OCI-LY1 (cell line): ENCODE data around the gene TBC1D30.

Source experiments
- H2AFZ ChIP-seq: fragments of 200-600 bp; sonication (generic), shearing (Covaris generic); 2 replicates; pipeline ENCODE4 v1.6.0; 2014; ENCODE audit warnings: antibody characterized with exemption, mild to moderate bottlenecking, low read length
- H3F3A ChIP-seq: fragments of 200-600 bp; sonication (generic), shearing (Covaris generic); 2 replicates; pipeline ENCODE4 v1.6.0; 2014; ENCODE audit warnings: mild to moderate bottlenecking, antibody characterized with exemption, low read length, moderate library complexity; ENCODE audit not compliant: insufficient read depth
- H3K27ac ChIP-seq: fragments of 200-600 bp; sonication (generic); 2 replicates; pipeline ENCODE4 v1.5.1; 2014; ENCODE audit warnings: low read length, mixed run types, mild to moderate bottlenecking, low read depth; ENCODE audit not compliant: poor library complexity, severe bottlenecking
- H3K27me3 ChIP-seq: fragments of 200-600 bp; sonication (generic); 2 replicates; pipeline ENCODE4 v1.6.0; 2014; ENCODE audit warnings: antibody characterized with exemption, mild to moderate bottlenecking, low read length, moderate library complexity; ENCODE audit not compliant: insufficient read depth
- H3K36me3 ChIP-seq: fragments of 200-600 bp; sonication (generic); 2 replicates; pipeline ENCODE4 v1.6.1; 2014; ENCODE audit warnings: mild to moderate bottlenecking, antibody characterized with exemption, low read length, moderate library complexity, mixed read lengths; ENCODE audit not compliant: insufficient read depth
- H3K4me1 ChIP-seq: fragments of 200-600 bp; sonication (generic); 2 replicates; pipeline ENCODE4 v1.5.1; 2014; ENCODE audit warnings: mild to moderate bottlenecking, low read length, moderate library complexity; ENCODE audit not compliant: insufficient read depth, severe bottlenecking
- H3K4me2 ChIP-seq: fragments of 200-600 bp; sonication (generic), shearing (Covaris generic); 2 replicates; pipeline ENCODE4 v1.6.1; 2014; ENCODE audit warnings: low read length
- H3K4me3 ChIP-seq: fragments of 200-600 bp; sonication (generic); 2 replicates; pipeline ENCODE4 v1.5.1; 2014; ENCODE audit warnings: low read length, low read depth, mild to moderate bottlenecking, mixed read lengths; ENCODE audit not compliant: poor library complexity, severe bottlenecking
- H3K79me2 ChIP-seq: fragments of 200-600 bp; shearing (Covaris generic); 2 replicates; pipeline ENCODE4 v1.6.1; 2016; ENCODE audit warnings: mixed run types, low read length, mixed read lengths; ENCODE audit not compliant: insufficient read depth
- H3K9ac ChIP-seq: fragments of 200-600 bp; sonication (generic), shearing (Covaris generic); 2 replicates; pipeline ENCODE4 v1.6.1; 2014; ENCODE audit warnings: mild to moderate bottlenecking, low read length, mixed read lengths
- H3K9me2 ChIP-seq: fragments of 200-600 bp; sonication (generic), shearing (Covaris generic); 2 replicates; pipeline ENCODE4 v1.6.1; 2014; ENCODE audit warnings: low read depth, mild to moderate bottlenecking, low read length, mixed read lengths
- H3K9me3 ChIP-seq: fragments of 200-600 bp; shearing (Covaris generic); 2 replicates; pipeline ENCODE4 v1.6.1; 2014; ENCODE audit warnings: low read length, mixed read lengths
- H4K20me1 ChIP-seq: fragments of 200-600 bp; sonication (generic), shearing (Covaris generic); 2 replicates; pipeline ENCODE4 v1.6.0; 2016; ENCODE audit warnings: mild to moderate bottlenecking, low read length; ENCODE audit not compliant: insufficient read depth
- CTCF ChIP-seq: fragments of 200-600 bp; sonication (generic), shearing (Covaris generic); IDR thresholded peaks from 2 replicates; pipeline ENCODE4 v1.5.1; 2017; ENCODE audit warnings: mild to moderate bottlenecking, antibody characterized with exemption, low read length, moderate library complexity, mixed read lengths
- EZH2 ChIP-seq: fragments of 200-600 bp; sonication (generic), shearing (Covaris generic); IDR thresholded peaks from 2 replicates; pipeline ENCODE4 v1.8.0; 2017; ENCODE audit warnings: borderline replicate concordance, mixed run types, mild to moderate bottlenecking, antibody characterized with exemption, low read length, moderate library complexity, mixed read lengths

Gene TBC1D30

DNA sequence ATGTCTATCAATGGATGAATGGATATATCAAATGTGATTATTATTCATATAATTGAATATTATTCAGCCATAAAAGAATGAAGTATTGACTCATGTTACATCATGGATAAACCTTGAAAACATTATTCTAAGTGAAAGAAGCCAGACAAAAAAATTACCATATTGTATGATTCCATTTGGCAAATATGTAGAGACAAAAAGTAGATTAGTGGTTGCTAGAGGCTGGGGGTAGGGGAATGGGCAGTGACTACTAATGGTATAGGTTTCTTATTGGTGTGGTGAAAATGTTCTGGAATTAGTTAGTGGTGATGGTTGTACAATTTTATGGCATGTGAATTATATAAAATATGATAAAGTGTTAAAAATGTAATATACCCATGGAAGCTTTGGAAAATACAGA, 33.4 kb upstream of the TBC1D30 start:
- no peak overlapping the region for H3K27ac ChIP-seq
- H3K79me2 ChIP-seq = no peaks in the 10 kb centered on the region
- H3K9me3 ChIP-seq = no peaks in the 10 kb centered on the region
- H3K4me1 ChIP-seq = no peaks in the 10 kb centered on the region
- H4K20me1 ChIP-seq = no peaks in the 10 kb centered on the region
- H3K36me3 ChIP-seq = no peaks in the 10 kb centered on the region
- TF ChIP-seq CTCF = no peak
- TF ChIP-seq EZH2 = no peak
- H3K4me2 ChIP-seq = no peak overlapping the region
- H2AFZ ChIP-seq = no peak overlapping the region
- H3K9me2 ChIP-seq = no peaks in the 10 kb centered on the region
- H3K27me3 ChIP-seq = no peaks in the 10 kb centered on the region
- no peak overlapping the region for H3K9ac ChIP-seq
- H3F3A ChIP-seq = no peaks in the 10 kb centered on the region
- H3K4me3 ChIP-seq = no peak overlapping the region

DNA sequence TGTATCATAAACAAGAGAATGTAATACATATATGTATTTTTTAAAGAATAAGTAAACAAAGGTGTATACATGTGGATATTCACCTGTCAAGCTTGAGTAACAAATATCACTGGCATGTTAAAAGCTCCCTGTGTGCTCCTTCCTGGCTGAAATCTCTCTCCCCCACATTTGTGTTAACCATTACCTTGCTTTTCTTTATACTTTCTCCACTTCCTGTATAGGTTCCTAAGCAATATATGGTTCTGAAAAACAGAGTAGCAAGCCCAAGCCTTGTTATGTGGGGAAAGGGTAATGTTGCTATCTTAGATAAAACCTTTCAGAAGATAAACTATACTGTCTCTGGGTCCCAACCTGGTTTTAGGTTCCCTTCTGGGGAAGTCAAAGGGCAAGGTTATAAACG, 32.3 kb upstream of the TBC1D30 start:
- Histone ChIP-seq H3K27ac (no peak overlapping the region), H3K36me3 (no peaks in the 10 kb centered on the region), H3F3A (no peaks in the 10 kb centered on the region), H2AFZ (no peak overlapping the region), H3K4me3 (no peak overlapping the region), H3K4me1 (no peaks in the 10 kb centered on the region), H3K4me2 (no peak overlapping the region), H3K27me3 (no peaks in the 10 kb centered on the region), H3K9me3 (no peaks in the 10 kb centered on the region), H3K9me2 (no peaks in the 10 kb centered on the region), H3K9ac (no peak overlapping the region), H4K20me1 (no peaks in the 10 kb centered on the region), H3K79me2 (no peaks in the 10 kb centered on the region)
- TF ChIP-seq CTCF = no peak
- no peak for TF ChIP-seq EZH2

DNA sequence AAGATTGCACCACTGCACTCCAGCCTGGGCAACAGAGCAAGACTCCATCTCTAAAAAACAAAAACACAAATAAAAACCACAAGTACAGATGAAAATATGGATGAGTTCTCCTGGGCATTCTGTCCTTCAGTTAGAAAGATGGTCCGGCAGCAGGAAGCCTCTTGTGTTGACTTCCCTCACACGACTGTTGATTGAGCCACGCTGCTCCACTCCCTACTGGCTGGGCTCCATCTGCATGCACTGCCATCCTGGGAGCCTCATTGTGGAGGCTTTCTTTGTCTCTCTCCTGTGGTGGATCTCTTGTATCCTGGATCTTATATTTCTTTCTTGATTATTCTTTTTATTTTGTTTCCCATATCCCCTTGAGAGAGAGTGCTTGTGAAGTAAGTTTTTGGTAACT, 30.8 kb upstream of the TBC1D30 start:
- no peak overlapping the region for H3K4me2 ChIP-seq
- no peaks in the 10 kb centered on the region for H3K36me3 ChIP-seq
- H3K4me3 ChIP-seq = no peak overlapping the region
- H3F3A ChIP-seq = no peaks in the 10 kb centered on the region
- no peaks in the 10 kb centered on the region for H3K27me3 ChIP-seq
- no peaks in the 10 kb centered on the region for H3K9me2 ChIP-seq
- H3K27ac ChIP-seq = no peak overlapping the region
- no peaks in the 10 kb centered on the region for H3K9me3 ChIP-seq
- no peaks in the 10 kb centered on the region for H3K4me1 ChIP-seq
- H2AFZ ChIP-seq = no peak overlapping the region
- TF ChIP-seq EZH2 (no peak), CTCF (no peak)
- no peaks in the 10 kb centered on the region for H3K79me2 ChIP-seq
- no peaks in the 10 kb centered on the region for H4K20me1 ChIP-seq
- no peak overlapping the region for H3K9ac ChIP-seq
